ENCODE measurements around the gene PPT1.

The PPT1 gene

DNA sequence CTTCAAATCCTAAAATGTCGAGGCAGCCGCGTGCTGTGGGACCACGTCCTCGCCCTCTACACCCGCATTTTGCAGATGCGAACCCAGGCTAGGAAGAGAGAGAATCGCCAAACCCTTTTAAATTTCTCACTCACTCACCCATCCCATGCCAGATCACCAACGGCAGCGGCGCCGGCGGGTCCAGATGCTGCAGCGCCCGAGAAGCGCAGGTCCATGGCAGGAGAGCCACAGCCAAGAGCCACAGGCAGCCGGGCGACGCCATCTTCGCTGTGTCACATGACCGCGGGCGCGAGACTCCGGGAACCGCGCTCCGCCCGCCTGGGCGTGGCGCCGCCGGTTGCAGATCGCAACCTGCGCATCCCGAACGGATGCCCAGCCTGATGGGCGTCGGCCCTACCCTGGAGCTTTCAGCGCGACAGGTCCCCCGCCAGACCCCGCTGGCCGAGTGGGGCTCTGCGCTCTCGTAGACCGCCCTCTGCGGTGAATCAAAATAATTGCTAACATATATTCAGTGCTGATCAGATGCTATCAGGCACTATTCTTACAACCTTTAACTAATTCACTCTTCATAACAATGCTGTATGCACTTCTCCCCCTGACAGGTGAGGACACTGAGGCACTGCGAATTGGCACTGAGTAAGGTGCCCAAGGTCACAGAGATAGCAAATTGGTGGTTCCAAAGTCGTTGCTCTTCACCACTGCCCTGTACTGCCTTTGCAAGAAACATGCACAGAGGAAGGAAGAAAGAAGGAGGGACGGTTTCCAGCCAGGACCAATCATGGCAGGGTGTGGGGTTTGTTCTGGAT is at the start of gene PPT1:
TSS of gene PPT1 (minus strand) at position 276 of the 806 bp plus-strand sequence. CDS start at position 262, 14 bp downstream.
- peak; percentile 69 to 71 for DNase-seq (ENCODE audit: low read depth in 2 of 2)

DNA sequence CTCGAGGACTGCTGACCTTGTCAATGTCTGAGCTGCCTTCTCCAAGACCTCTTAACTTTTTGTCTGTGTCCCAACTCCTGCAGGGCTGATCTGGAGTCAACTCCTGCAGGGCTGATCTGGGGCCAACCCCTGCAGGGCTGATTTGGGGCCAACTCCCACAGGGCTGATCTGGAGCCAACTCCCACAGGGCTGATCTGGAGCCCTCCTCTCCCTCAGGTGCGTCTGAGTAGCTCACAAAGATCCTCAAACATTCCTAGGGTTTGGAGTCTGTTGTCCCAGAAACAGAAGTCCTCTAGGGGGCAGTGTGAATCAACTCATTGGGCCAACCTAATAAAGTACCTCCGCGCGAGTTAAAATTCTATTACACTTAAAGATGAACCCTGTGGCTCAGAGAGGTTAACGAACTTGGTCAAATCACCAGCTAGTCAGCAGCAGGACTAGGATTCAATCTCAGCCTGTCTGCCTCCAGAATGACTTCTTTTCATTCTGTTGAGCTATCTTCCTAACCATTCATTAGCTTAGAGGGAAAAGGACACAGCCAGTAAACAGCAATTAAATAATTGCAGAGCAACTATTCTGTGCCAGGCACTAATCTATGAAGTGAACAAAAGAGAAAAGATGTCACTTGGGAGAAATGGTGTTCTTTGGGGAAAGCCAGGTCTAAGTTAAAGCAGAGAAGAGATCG is 47.0 kb upstream of the PPT1 start:
- DNase-seq (ENCODE audit: low read depth in 2 of 2) = peak in 1 of 2 donors; percentile 17

DNA sequence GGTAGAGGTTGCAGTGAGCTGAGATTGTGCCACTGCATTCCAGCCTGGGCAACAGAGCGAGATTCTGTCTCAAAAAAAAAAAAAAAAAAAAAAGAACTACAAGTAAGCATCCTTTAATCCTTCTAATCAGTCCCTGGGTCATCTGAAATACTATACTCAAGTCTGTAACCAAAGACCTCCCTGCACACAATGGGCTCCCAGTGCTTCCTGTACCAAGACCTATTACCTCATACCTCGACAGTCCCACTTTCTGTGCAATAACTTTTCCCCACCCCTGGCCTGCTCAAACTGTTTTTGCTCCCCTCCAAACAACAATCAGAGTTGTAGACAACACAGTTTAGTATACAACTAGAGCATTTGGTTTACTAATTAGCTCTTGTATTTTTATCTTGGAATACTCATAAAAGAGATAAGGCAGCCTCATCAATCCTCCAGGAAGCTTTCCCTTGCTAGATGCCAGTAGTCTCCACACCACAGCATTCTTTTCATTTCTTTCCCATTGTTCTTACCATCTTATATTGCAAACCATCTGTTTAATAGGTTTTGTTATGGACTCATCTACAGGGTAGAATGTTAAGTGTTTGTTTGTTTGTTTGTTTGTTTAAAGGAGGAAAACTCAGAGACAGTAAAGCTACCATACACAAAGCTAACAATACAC is 45.0 kb upstream of the PPT1 start:
- no peak for DNase-seq (ENCODE audit: low read depth in 2 of 2)

DNA sequence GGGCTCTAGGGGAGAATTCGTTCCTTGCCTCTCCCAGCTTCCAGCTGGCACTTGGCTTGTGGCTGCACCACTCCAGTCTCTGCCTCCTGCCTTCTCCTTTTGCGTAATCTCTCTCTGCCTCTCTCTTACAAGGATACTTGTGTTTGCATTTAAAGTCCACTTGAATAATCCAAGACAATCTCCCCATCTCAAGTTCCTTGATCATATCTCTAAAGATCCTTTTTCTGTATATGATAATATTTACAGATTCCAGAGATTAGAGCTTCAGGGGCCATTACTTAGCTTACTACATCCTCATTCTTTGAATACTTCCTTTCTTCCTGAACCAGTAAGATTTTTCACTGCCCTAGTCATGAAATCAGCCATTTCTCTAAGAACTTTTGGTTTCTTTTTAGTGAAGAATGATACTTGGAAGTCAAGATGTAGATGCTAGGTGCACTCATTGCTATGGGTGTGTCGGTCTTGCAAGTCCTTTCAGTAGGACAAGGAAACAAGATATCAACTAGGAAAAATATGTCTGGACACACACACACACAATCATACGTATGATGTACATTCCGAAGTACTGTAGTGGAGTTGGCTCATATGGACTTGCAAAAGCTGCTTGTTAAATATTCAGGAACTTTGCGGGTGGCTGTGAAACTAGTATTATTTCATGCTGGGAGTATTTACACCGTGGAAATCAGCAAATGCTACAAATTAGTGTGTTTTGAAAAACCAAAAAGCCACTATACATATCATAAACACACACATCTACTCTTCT is 43.3 kb upstream of the PPT1 start:
- DNase-seq (ENCODE audit: low read depth in 2 of 2) = no peak

DNA sequence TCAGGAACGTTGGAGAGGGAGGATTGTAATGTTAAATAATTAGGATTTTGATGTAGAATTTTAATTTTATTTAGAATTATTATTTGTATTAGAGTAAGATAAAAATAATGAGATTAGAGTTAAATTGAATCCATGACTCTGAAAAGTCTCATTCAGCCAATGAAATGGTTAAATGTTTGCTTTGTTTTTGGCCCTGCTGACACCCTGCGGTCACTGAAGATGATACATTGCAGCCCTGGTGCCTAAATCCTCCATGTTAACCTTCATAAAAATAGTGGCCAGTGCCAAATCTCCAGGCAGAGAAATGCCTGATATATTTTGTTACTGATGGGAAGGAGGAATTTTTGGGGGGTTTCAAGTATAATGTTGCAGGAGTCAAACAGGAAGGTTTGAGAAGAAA is 36.8 kb upstream of the PPT1 start:
- DNase-seq (ENCODE audit: low read depth in 2 of 2) = no peak

DNA sequence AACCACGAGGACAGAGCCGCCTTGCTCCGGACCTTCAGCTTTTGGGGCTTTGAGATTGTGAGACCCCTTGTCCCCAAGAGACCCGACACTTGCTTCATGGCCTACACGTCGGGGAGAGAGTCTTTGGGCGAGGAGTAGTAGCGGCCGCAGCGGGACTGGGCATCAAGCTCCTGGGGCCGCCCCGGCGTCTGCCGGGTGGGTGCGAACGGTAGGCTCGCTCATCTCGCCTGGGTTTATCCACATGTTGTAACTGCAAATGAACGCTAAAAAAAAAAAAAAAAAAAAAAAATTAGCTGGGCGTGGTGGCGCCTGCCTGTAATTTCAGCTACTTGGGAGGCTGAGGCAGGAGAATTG is 36.2 kb upstream of the PPT1 start:
- DNase-seq (ENCODE audit: low read depth in 2 of 2) = no peak

DNA sequence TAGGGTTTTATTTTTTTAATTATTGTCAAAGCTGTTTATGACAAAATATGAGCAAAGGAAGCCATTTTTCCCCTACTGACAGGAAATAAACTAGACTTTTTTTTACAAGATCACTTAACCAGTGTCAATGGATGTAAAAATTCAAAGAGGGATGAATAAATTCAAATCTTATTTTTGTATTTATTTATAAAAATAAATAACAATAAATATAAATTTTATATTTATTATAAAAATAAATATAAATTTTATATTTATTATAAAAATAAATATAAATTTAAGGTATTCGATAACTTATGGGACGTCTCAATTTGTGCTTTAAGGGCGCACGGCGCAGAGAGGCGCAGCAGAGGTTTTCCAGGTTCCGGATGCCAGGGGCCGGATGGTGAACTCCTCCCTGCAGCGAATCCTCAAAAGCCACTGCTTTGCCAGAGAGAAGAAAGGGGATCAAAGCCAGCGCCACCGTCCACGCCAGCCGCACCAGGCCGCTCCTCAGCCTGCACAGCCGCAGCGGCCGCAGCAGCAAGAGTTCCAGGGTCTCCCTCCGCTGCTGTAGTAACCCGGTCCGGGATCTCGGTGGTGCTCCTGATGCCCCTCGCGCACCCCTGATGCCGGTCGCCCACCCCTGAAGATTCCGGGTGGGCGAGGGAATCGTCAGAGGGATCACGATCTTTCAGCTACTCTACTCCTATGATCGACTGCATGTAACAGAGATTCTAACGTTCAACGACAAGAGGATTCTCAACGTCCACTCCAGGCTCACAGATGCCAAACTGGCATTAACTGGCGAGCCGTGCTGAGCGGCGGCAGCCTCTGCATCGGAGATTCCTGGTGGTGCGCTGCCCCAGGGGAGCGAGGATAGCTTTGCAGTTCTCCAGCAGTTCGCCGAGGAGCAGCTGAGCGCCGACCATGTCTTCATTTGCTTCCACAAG is 35.6 kb upstream of the PPT1 start:
- no peak for DNase-seq (ENCODE audit: low read depth in 2 of 2)

DNA sequence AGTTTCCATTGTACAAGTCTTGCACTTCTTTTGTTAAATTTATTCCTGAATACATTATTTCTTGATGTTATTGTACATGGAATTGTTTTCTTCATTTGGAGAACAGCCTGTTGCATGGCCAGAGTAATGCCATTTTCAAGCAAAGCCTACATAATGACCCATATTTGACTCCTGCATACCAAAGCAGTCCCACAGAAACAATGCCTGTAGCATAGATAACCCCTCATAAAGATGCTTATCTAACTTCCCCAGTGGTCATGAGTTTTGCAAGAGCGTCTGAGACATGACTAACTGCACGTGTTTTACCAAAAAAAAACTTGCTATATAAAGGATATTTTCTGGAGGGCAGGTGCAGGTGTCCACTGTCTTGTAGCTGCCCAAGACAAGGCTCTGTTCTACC is 33.8 kb upstream of the PPT1 start:
- no peak for DNase-seq (ENCODE audit: low read depth in 2 of 2)

DNA sequence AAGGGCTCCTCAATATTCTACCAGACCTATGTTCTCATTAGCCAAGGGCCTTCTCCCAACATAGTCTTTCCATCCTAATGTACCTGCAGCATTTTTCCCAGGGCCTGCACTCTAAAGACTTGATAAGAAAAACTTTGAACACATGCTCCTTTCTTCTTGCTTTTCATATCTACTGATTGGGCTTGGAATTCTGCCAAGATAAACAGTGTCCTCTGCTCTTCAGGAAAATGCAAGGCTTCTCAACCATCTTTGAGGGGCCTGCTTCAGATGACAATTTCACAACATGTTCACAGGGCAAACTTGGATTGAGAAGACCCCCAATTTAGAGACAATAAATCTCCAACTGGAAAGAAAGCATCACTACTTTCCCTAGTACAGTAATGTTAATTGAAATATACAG is 25.8 kb upstream of the PPT1 start:
- DNase-seq (ENCODE audit: low read depth in 2 of 2) = no peak

DNA sequence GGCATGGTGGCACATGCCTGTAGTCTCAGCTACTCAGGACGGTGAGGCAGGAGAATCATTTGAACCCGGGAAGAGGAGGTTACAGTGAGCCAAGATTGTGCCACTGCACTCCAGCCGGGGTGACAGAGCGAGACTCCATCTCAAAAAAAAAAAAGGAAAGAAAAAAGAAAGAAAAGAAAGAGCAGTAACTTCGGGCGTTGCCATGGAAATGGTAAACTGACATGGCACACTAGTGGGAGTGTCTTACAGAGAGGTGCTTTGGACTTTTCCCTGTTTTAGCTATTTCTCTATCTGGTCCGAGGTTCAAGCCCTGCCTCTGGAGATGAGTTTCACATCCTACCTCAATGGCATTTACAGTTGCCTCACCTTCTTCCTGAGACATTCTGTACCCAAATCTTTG is 23.1 kb upstream of the PPT1 start:
- DNase-seq (ENCODE audit: low read depth in 2 of 2) = no peak

DNA sequence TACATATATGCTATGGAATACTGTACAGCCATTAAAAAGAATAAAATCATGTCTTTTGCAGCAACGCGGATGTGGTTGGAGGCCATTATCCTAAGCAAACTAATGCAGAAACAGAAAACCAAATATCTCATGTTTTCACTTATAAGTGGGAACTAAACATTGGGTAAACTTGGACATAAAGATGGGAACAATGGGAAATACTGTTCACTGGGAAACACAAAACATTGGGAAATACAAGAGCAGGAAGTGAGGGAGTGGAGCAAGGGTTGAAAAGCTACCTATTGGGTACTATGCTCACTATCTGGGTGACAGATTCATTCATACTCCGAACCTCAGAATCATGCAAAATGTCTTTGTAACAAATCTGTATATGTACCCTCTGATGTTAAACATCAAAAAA is 17.3 kb upstream of the PPT1 start:
- DNase-seq (ENCODE audit: low read depth in 2 of 2) = no peak

DNA sequence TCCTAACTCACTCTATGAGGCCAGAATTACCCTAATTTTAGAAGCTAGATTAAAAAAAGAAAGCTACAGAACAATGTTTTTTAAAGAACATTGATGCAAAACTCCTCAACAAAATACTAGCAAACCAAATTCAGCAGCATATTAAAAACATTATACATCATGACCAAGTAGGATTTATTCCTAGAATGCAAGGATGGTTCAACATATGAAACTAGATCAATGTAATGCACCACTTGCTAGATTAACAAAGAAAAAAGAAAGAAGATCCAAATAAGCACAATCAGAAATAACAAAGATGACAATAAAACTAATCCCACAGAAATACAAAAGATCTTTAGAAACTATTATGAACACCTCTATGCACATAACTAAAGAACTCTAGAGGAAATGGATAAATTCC is 13.3 kb upstream of the PPT1 start:
- DNase-seq (ENCODE audit: low read depth in 2 of 2) = no peak

DNA sequence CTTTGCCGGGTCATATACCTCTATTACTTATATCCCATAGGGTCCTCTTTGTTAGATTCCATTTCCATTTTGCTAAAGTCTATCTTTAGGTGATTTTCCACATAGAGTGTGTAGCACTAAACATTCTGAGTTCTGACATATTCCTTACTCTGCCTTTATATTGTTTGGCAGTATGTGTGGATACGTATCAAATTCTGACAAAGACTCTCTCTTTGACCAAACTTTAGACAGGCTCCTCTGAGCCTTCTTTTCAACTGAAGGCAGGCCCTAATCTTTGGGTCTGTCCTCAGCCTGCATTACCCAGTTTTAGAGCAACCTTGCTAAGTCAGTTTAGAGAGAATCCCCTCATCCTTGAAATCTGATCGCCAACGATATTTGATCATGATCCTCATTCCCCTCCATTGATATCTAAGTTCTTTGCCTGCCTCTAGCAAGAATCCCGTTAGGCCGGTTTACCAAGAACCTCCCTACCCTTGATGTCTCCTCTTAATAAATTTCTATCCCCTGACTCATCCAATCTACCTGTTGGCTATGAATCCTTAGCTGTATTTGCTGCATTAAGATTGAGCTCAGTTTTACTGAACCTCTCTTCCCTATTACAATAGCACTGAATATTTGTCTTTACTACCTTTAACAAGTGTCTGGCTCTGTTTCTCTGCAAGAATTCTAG is 10.4 kb upstream of the PPT1 start:
- DNase-seq (ENCODE audit: low read depth in 2 of 2) = no peak

DNA sequence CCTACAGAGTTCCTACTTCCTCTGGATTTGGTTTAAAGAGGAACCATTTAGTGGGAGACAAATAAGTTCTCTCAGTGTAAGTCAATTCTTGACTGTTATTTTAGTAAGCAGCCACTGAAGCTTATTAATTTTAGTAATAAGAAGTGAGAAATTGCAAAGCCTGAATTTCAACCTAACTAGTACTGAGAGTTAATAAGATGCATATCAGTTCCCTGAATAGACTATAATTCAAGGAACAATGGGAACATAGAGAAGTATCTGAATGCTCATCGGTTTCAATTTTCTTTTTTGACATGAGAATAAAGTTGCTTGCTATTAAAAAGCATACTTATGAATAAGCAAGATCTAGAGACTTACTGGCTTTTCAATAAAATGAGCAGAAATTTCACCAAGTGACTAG is 8.0 kb upstream of the PPT1 start:
- no peak for DNase-seq (ENCODE audit: low read depth in 2 of 2)

DNA sequence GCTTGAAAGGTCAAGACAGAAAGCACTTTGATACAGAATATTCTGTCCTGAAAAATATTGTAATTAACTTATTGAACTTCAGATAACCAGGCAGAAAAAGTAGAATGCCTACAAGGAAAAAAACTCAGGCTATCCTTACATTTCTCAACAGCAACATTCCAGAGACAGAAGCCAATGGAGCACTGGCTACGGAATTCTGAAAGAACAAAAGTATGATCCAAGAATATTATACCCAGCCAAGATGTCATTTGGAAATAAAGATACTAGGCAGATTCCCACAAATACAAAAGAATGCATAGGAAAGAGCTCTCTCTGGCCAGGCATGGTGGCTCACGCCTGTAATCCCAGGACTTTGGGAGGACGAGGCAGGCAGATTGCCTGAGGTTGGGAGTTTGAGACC is 5.8 kb upstream of the PPT1 start:
- no peak for DNase-seq (ENCODE audit: low read depth in 2 of 2)

DNA sequence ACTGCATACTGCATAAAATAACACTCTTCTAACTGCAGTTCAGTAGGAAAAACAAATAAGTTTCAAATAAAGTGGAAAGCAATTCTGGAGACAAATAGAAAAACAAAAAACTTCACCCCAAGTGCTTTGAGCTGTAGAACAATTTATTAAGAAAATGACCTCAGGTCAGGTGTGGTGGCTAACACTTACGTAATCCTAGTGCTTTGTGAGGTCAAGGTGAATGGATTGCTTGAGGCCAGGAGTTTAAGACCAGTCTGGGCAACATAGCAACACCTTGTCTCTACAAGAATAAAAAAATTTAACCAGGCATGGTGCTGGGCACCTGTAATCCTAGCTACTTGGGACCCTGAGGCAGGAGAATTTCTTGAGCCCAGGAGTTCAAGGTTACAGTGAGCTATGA is 5.0 kb upstream of the PPT1 start:
- no peak for DNase-seq (ENCODE audit: low read depth in 2 of 2)

DNA sequence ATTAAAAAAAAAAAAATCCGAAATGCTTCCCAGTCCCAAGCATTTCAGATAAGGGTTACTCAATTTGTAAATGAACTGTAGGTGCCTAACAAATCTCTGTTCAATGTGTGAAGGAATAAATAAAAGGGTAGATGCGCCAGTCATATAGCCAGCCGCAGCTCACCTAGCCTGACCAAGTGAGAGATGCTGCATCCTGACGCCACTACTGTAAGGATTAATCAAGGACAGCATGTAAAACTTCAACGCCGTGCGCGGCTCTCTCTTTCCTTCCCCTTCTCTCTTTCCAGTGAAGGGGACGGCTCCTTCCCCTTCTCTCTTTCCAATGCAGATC is 441 bp downstream of the PPT1 start:
- no peak for DNase-seq (ENCODE audit: low read depth in 2 of 2)

DNA sequence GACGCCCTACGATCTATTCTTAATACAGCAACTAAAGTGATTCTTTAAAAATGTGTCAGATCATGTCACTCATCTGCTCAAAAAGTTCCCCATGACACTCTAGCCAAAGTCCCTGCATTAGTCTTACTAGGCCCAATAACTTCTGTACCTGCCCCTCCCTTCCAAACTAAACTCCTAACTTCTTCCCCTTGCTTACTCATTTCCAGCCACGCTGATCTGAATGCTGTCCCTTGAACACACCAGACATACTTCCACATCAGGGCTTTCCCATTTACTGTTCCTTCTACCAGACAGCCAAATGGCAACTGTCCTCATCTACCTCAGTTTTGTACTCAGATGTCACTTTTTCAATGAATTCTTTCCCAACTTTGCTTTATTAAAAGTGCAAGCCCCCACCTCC is 1.2 kb downstream of the PPT1 start:
- DNase-seq (ENCODE audit: low read depth in 2 of 2) = no peak

DNA sequence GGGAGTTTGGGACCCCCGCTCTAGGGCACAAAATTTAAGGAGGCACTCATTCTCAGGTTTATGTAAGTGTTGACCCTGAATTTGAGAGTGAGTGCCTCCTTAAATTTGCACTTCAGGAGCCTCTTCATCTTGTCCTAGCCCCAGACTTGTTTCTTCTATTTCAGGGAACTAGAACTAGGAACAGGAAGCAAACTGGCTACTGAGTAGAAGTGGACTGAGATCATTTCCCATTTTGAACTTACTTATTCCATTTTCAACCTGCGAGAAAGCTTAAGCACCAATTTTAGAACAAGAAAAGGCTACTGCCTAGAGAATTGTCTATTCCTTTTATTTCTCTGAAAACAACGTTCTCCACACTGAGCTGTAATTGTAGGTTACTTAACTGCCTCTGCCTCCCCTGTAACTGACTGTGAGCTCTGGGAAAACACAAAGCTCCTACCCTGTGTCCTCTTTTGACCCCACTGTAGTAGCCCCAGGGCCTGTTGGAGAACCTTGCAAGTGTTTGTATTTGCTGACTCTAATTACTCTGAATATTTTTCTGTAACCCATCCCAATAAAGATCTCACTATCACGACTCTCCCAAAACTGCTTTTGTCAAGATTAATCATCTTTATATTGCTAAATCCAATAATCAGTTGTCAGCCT is 2.5 kb downstream of the PPT1 start:
- no peak for DNase-seq (ENCODE audit: low read depth in 2 of 2)

Measured in stimulated activated CD8-positive, alpha-beta memory T cell treated with anti-CD3 and anti-CD28 coated beads, Interleukin-15, amount 100 ng/mL, for 48 hours (primary cell).